ENCODE measurements around the gene OR2C1.

Gene OR2C1

GRCh38 chr16:3389663-3390338, 34.1 kb downstream of the OR2C1 start:
- H3K9ac ChIP-seq (ENCODE audit: low read length), result no peak overlapping the region
- H3K36me3 ChIP-seq (ENCODE audit: control insufficient read depth, insufficient read depth, low read length), result peaks cover 73% of the 10 kb centered on the region
- no peaks in the 10 kb centered on the region for H3K4me1 ChIP-seq (ENCODE audit: control insufficient read depth, insufficient read depth, low read length)
- no peaks in the 10 kb centered on the region for H3K27me3 ChIP-seq (ENCODE audit: control insufficient read depth, insufficient read depth, low read length)
- peaks cover 34% of the 10 kb centered on the region for H3K9me3 ChIP-seq (ENCODE audit: control insufficient read depth, insufficient read depth, low read depth, low read length)
- H3K4me3 ChIP-seq (ENCODE audit: low read depth, low read length), result no peak overlapping the region
- no peak overlapping the region for H3K27ac ChIP-seq (ENCODE audit: low read depth, low read length)

- H3K27me3 ChIP-seq (ENCODE audit: control insufficient read depth, insufficient read depth, low read length), result no peaks in the 10 kb centered on the region
- peak overlapping the region; percentile 98 for H3K4me3 ChIP-seq (ENCODE audit: low read depth, low read length)
- peaks cover 25% of the 10 kb centered on the region for H3K9me3 ChIP-seq (ENCODE audit: control insufficient read depth, insufficient read depth, low read depth, low read length)
- H3K36me3 ChIP-seq (ENCODE audit: control insufficient read depth, insufficient read depth, low read length), result peaks cover 53% of the 10 kb centered on the region
- H3K9ac ChIP-seq (ENCODE audit: low read length), result peak overlapping the region; percentile 84
- H3K27ac ChIP-seq (ENCODE audit: low read depth, low read length), result peak overlapping the region; percentile 54; the same call in 1 of the 2 replicates
- H3K4me1 ChIP-seq (ENCODE audit: control insufficient read depth, insufficient read depth, low read length), result no peaks in the 10 kb centered on the region
Measured at GRCh38 chr16:3400446-3400778, 44.7 kb downstream of the OR2C1 start.

GRCh38 chr16:3400779-3401688, 45.3 kb downstream of the OR2C1 start, which contains the start of the genes ZNF174 and ZSCAN32:
TSS of gene ZNF174 (plus strand) at chr16:3401215. CDS start at chr16:3402005, 790 bp downstream.
TSS of gene ZSCAN32 (minus strand) at chr16:3401004. CDS start at chr16:3397557, 3,447 bp downstream.
- no peaks in the 10 kb centered on the region for H3K27me3 ChIP-seq (ENCODE audit: control insufficient read depth, insufficient read depth, low read length)
- peaks cover 31% of the 10 kb centered on the region for H3K9me3 ChIP-seq (ENCODE audit: control insufficient read depth, insufficient read depth, low read depth, low read length)
- H3K27ac ChIP-seq (ENCODE audit: low read depth, low read length), result peak within 1 kb of the TSS; percentile 54; the same call in 1 of the 2 replicates
- H3K36me3 ChIP-seq (ENCODE audit: control insufficient read depth, insufficient read depth, low read length), result peaks cover 53% of the 10 kb centered on the region
- H3K4me1 ChIP-seq (ENCODE audit: control insufficient read depth, insufficient read depth, low read length), result no peaks in the 10 kb centered on the region
- H3K9ac ChIP-seq (ENCODE audit: low read length), result peak within 1 kb of the TSS; percentile 86
- H3K4me3 ChIP-seq (ENCODE audit: low read depth, low read length), result peak within 1 kb of the TSS; percentile 98

- H3K27ac ChIP-seq (ENCODE audit: low read depth, low read length), result peak overlapping the region; percentile 51; the same call in 1 of the 2 replicates
- no peaks in the 10 kb centered on the region for H3K4me1 ChIP-seq (ENCODE audit: control insufficient read depth, insufficient read depth, low read length)
- no peaks in the 10 kb centered on the region for H3K27me3 ChIP-seq (ENCODE audit: control insufficient read depth, insufficient read depth, low read length)
- H3K4me3 ChIP-seq (ENCODE audit: low read depth, low read length), result peak overlapping the region; percentile 98
- peak overlapping the region; percentile 86 for H3K9ac ChIP-seq (ENCODE audit: low read length)
- H3K36me3 ChIP-seq (ENCODE audit: control insufficient read depth, insufficient read depth, low read length), result peaks cover 53% of the 10 kb centered on the region
- peaks cover 39% of the 10 kb centered on the region for H3K9me3 ChIP-seq (ENCODE audit: control insufficient read depth, insufficient read depth, low read depth, low read length)
Measured at GRCh38 chr16:3401719-3402397, 46.2 kb downstream of the OR2C1 start.

Measured in HUES6 (cell line).